Measurements from ENCODE around the gene B4GAT1. TPM values are rescaled to one million over a fixed set of nuclear protein-coding genes. Genes with fewer than 3 reads are reported as not detected.
A peak's percentile ranks its signal among the peaks of the same experiment; 100 is the strongest.

B4GAT1 gene
- total and polyA plus RNA-seq, 2 donors (not counting 1 experiment from before 2014, with no cell fraction given), result 1.4 to 5.2 TPM

DNA sequence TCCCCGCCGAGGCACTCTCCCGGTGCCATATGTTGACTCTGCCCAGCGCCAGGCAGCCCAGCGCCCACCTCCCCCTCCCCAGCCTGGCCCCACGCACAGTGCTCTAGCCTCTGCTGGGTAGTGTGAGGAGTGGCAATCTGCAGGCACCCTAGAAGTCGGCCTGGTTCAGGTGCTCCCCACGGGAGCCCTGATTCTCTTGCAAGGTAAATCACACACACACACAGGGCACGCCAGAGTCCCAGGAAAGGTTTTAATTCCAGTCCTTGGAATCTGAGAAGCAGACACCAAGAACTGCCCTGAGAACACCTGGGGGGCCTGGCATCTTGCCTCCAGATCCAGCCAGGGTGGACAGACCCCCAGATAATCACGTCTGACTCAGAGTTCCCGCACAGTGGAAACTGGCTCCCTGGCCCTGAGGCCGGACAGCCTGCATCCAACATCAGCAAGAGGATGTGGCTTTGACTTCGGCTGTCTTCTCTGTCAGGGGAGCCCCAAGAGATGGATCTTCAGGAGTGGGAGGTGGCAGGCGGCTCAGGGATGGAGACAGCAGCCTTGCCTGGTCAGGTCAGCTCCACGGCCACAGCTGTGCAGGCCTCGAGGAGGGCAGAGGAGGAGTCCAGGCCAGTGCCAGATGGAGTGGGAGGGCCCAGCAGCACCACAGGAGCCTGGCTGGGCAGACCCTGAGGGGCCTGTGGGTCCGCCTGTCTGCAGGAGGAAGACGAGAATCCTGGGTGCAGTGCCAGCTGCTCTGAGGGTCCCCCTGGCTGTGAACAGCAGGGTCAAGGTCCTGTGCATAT is 10.1 kb downstream of the B4GAT1 start:
- H3K79me2 ChIP-seq (ENCODE audit: control insufficient read depth, insufficient read depth, low read length), result peaks cover 4% of the 10 kb centered on the region
- DNase-seq (no peak), ATAC-seq (ENCODE audit: low read depth) (no peak)
- TF ChIP-seq CTCF (IDR thresholded peaks at IDR 0.05) (no peak), EZH2 (IDR thresholded peaks at IDR 0.05; ENCODE audit: borderline replicate concordance, insufficient read depth, low read depth, low read length, poor library complexity, severe bottlenecking) (no peak)
- Mint-ChIP-seq H3K27ac (peak overlapping the region; percentile 26), H3K4me1 (peaks cover 21% of the 10 kb centered on the region), H3K27me3 (no peaks in the 10 kb centered on the region), H3K4me3 (peak overlapping the region; percentile 84), H3K9me3 (ENCODE audit: insufficient read depth) (no peaks in the 10 kb centered on the region)
- no peaks in the 10 kb centered on the region for H3K9me3 ChIP-seq (ENCODE audit: control extremely low read depth in 1 of 3, control insufficient read depth in 2 of 3, insufficient read depth in 1 of 3, low read length in 2 of 3)
- 85% methylated on average over 13 of the region's 18 CpGs for WGBS (ENCODE audit: insufficient coverage)
- no peak overlapping the region for H2AFZ ChIP-seq (ENCODE audit: insufficient read depth, low read depth, low read length, poor library complexity, severe bottlenecking)
- intact Hi-C loops (cut with micrococcal nuclease), result no loop called here
- H4K20me1 ChIP-seq (ENCODE audit: control insufficient read depth, insufficient read depth, low read length, poor library complexity, severe bottlenecking), result peaks cover 29% of the 10 kb centered on the region
- ChIA-PET CTCF (interaction anchor here (1.3 to 2.8 kb wide), 3 partner anchors 27 to 51 kb away, joined by 4 to 13 read pairs (median 8); no protein-coding TSS in a partner anchor), POLR2A (interaction anchor here (2.0 kb wide), 1 partner anchor 25 kb away, joined by 4 read pairs; no protein-coding TSS in a partner anchor)
- no peak overlapping the region for H3K27ac ChIP-seq (ENCODE audit: low read length in 2 of 2)
- H3K4me1 ChIP-seq (ENCODE audit: control insufficient read depth in 2 of 2, insufficient read depth in 2 of 2, low read length in 2 of 2), result peaks cover 15 to 25% of the 10 kb centered on the region in 2 donors
- H3K36me3 ChIP-seq (replicated peaks in 1 of 2; ENCODE audit: control extremely low read depth in 1 of 2, control insufficient read depth in 1 of 2, extremely low read depth in 1 of 2, insufficient read depth in 2 of 2, low read length in 1 of 2), result peaks cover 0 to 49% of the 10 kb centered on the region in 2 experiments
- no peak overlapping the region for H3K4me2 ChIP-seq (replicated peaks; ENCODE audit: low read depth, low read length, poor library complexity, severe bottlenecking)
- H3K4me3 ChIP-seq (ENCODE audit: control extremely low read depth in 1 of 5, extremely low read depth in 1 of 5, insufficient read depth in 1 of 5, low read depth in 2 of 5, low read length in 4 of 5), result no peak overlapping the region
- peaks cover 0 to 9% (median 3%) of the 10 kb centered on the region in 4 experiments for H3K27me3 ChIP-seq (replicated peaks in 1 of 4; ENCODE audit: control extremely low read depth in 1 of 4, control insufficient read depth in 3 of 4, insufficient read depth in 4 of 4, low read length in 3 of 4)
- H3K9ac ChIP-seq (ENCODE audit: low read length), result no peak overlapping the region
